ENCODE results near the gene NEU1. TPM values are rescaled to one million over a fixed set of nuclear protein-coding genes. Genes with fewer than 3 reads are reported as not detected.
"Not testable (repeated sequence)": the region's sequence is repeated elsewhere in the genome, so short reads cannot be mapped to it uniquely, and the experiment has no call there.

NEU1 gene
- total RNA-seq, 1 donor from 2014 or later = 50.0 TPM

GRCh38 chr6:31874084-31874670, 11.6 kb upstream of the NEU1 start:
- DNase-seq (ENCODE audit: low read depth in 2 of 2) = no peak

GRCh38 chr6:31871046-31871659, 8.5 kb upstream of the NEU1 start:
- no peak for DNase-seq (ENCODE audit: low read depth in 2 of 2)

GRCh38 chr6:31870385-31870921, 7.8 kb upstream of the NEU1 start:
- no peak for DNase-seq (ENCODE audit: low read depth in 2 of 2)

GRCh38 chr6:31869343-31869742, 6.7 kb upstream of the NEU1 start:
- no peak for DNase-seq (ENCODE audit: low read depth in 2 of 2)

- not testable (repeated sequence) for DNase-seq (ENCODE audit: low read depth in 2 of 2)
These were observed 6.0 kb upstream of the NEU1 start for GRCh38 chr6:31868658-31868971.

- DNase-seq (ENCODE audit: low read depth in 2 of 2) = no peak
These were observed 2.8 kb upstream of the NEU1 start for GRCh38 chr6:31865205-31866118.

GRCh38 chr6:31864818-31865204, 2.2 kb upstream of the NEU1 start:
- DNase-seq (ENCODE audit: low read depth in 2 of 2) = no peak

GRCh38 chr6:31864123-31864562, 1.5 kb upstream of the NEU1 start:
- DNase-seq (ENCODE audit: low read depth in 2 of 2) = not testable (repeated sequence)

- no peak for DNase-seq (ENCODE audit: low read depth in 2 of 2)
These were observed 690 bp downstream of the NEU1 start for GRCh38 chr6:31861919-31862343.

- DNase-seq (ENCODE audit: low read depth in 2 of 2) = no peak
These were observed 1.5 kb downstream of the NEU1 start for GRCh38 chr6:31861150-31861549.

GRCh38 chr6:31860349-31860748, 2.3 kb downstream of the NEU1 start:
- DNase-seq (ENCODE audit: low read depth in 2 of 2) = no peak

- DNase-seq (ENCODE audit: low read depth in 2 of 2) = no peak
These were observed 2.7 kb downstream of the NEU1 start for GRCh38 chr6:31859923-31860322.

GRCh38 chr6:31858707-31859106, 3.9 kb downstream of the NEU1 start:
- DNase-seq (ENCODE audit: low read depth in 2 of 2) = no peak

GRCh38 chr6:31857774-31858173, 4.8 kb downstream of the NEU1 start:
- DNase-seq (ENCODE audit: low read depth in 2 of 2) = not testable (repeated sequence)

GRCh38 chr6:31851980-31852718, 10.5 kb downstream of the NEU1 start:
- not testable (repeated sequence) for DNase-seq (ENCODE audit: low read depth in 2 of 2)

- no peak for DNase-seq (ENCODE audit: low read depth in 2 of 2)
These were observed 11.2 kb downstream of the NEU1 start for GRCh38 chr6:31851485-31851832.

GRCh38 chr6:31850765-31851484, 11.7 kb downstream of the NEU1 start:
- DNase-seq (ENCODE audit: low read depth in 2 of 2) = no peak

- no peak for DNase-seq (ENCODE audit: low read depth in 2 of 2)
These were observed 15.2 kb downstream of the NEU1 start for GRCh38 chr6:31847276-31847978.

GRCh38 chr6:31844507-31844906, 18.1 kb downstream of the NEU1 start:
- DNase-seq (ENCODE audit: low read depth in 2 of 2) = no peak

- no peak for DNase-seq (ENCODE audit: low read depth in 2 of 2)
These were observed 20.6 kb downstream of the NEU1 start for GRCh38 chr6:31842053-31842452.

GRCh38 chr6:31839779-31840126, 22.9 kb downstream of the NEU1 start:
- DNase-seq (ENCODE audit: low read depth in 2 of 2) = not testable (repeated sequence)

Measured in lung microvascular endothelial cell (primary cell).